Activated naive CD8-positive, alpha-beta T cell treated with anti-CD3 and anti-CD28 coated beads, Interleukin-2, amount 10 ng/mL, durations not matched to agents 7 days and 5 days (primary cell): Measurements from ENCODE around the gene IL2. TPM values are rescaled to one million over a fixed set of nuclear protein-coding genes. Genes with fewer than 3 reads are reported as not detected.
A peak's percentile ranks its signal among the peaks of the same experiment; 100 is the strongest.

ENCODE experiments used
- ATAC-seq: fragments of 150-1000 bp; cut with Tn5 transposase; one replicate; pipeline ENCODE4 v1.10.0; 2021; ENCODE audit warnings: low read depth, moderate library complexity
- POLR2A ChIA-PET: fragments of 350-600 bp; sonication (Branson Sonifier 250); formaldehyde crosslinking; loops from one replicate; lab custom pipeline; 2021; ENCODE audit warnings: antibody characterized with exemption; lab: Charles Lee
- DNase-seq: peaks from one replicate; pipeline ENCODE4 v3.0.0; 2021
- H3K27ac Mint-ChIP-seq: one replicate; pipeline ENCODE4 v1.8.0; 2022; ENCODE audit warnings: mild to moderate bottlenecking, mixed read lengths
- H3K27me3 Mint-ChIP-seq: one replicate; pipeline ENCODE4 v1.8.0; 2022; ENCODE audit warnings: mild to moderate bottlenecking, moderate library complexity, mixed read lengths
- H3K36me3 Mint-ChIP-seq: one replicate; pipeline ENCODE4 v1.8.0; 2021; ENCODE audit warnings: mild to moderate bottlenecking, mixed read lengths
- H3K4me1 Mint-ChIP-seq: one replicate; pipeline ENCODE4 v1.8.0; 2021; ENCODE audit warnings: mixed read lengths
- H3K4me3 Mint-ChIP-seq: one replicate; pipeline ENCODE4 v1.8.0; 2022; ENCODE audit warnings: mild to moderate bottlenecking, moderate library complexity, mixed read lengths
- H3K9me3 Mint-ChIP-seq: one replicate; pipeline ENCODE4 v1.8.0; 2021; ENCODE audit warnings: mixed read lengths
- total RNA-seq, 2 experiments: library from RNA; stranded (reverse); gene quantifications; one replicate each; pipeline ENCODE4 v1.2.3, GENCODE V29; 2021

IL2 gene
- total RNA-seq, 2 experiments from 2014 or later = 1.4 to 1.7 TPM

GRCh38 chr4:122458625-122459024 is 2.1 kb upstream of the IL2 start:
- Mint-ChIP-seq H3K9me3 (peaks cover 4% of the 10 kb centered on the region), H3K4me3 (peak overlapping the region; percentile 85), H3K36me3 (peaks cover 4% of the 10 kb centered on the region), H3K27ac (peak overlapping the region; percentile 83), H3K4me1 (peaks cover 36% of the 10 kb centered on the region), H3K27me3 (no peaks in the 10 kb centered on the region)
- POLR2A ChIA-PET = interaction anchor here (0.8 to 1.2 kb wide), 2 partner anchors 120 to 307 kb away, joined by 3 to 4 read pairs; no protein-coding TSS in a partner anchor
- DNase-seq (no peak), ATAC-seq (peak; percentile 75)

- H3K4me1 Mint-ChIP-seq = peaks cover 37% of the 10 kb centered on the region
- H3K9me3 Mint-ChIP-seq = no peaks in the 10 kb centered on the region
- H3K27me3 Mint-ChIP-seq = no peaks in the 10 kb centered on the region
- H3K4me3 Mint-ChIP-seq = peak overlapping the region; percentile 28
- POLR2A ChIA-PET = no interaction called here
- H3K27ac Mint-ChIP-seq = peak overlapping the region; percentile 23
- ATAC-seq (no peak), DNase-seq (no peak)
- H3K36me3 Mint-ChIP-seq = no peaks in the 10 kb centered on the region
These were observed 3.0 kb downstream of the IL2 start for GRCh38 chr4:122453384-122453995.

- H3K36me3 Mint-ChIP-seq = no peaks in the 10 kb centered on the region
- H3K4me1 Mint-ChIP-seq = peaks cover 17% of the 10 kb centered on the region
- no peaks in the 10 kb centered on the region for H3K27me3 Mint-ChIP-seq
- no peaks in the 10 kb centered on the region for H3K9me3 Mint-ChIP-seq
- no peak overlapping the region for H3K4me3 Mint-ChIP-seq
- no peak overlapping the region for H3K27ac Mint-ChIP-seq
- POLR2A ChIA-PET = no interaction called here
- ATAC-seq = peak; percentile 14
- no peak for DNase-seq
These were observed 5.7 kb downstream of the IL2 start for GRCh38 chr4:122450847-122451246.

- ATAC-seq (no peak), DNase-seq (no peak)
- H3K27me3 Mint-ChIP-seq = peaks cover 2% of the 10 kb centered on the region
- H3K9me3 Mint-ChIP-seq = peaks cover 7% of the 10 kb centered on the region
- no peak overlapping the region for H3K27ac Mint-ChIP-seq
- no peaks in the 10 kb centered on the region for H3K36me3 Mint-ChIP-seq
- H3K4me1 Mint-ChIP-seq = peaks cover 7% of the 10 kb centered on the region
- POLR2A ChIA-PET = no interaction called here
- H3K4me3 Mint-ChIP-seq = no peak overlapping the region
These were observed 22.2 kb downstream of the IL2 start for GRCh38 chr4:122434285-122434684.

- POLR2A ChIA-PET = no interaction called here
- Mint-ChIP-seq H3K27me3 (peaks cover 2% of the 10 kb centered on the region), H3K9me3 (peaks cover 7% of the 10 kb centered on the region), H3K4me1 (peaks cover 7% of the 10 kb centered on the region), H3K36me3 (no peaks in the 10 kb centered on the region), H3K27ac (no peak overlapping the region), H3K4me3 (no peak overlapping the region)
- ATAC-seq (no peak), DNase-seq (no peak)
These were observed 25.2 kb downstream of the IL2 start for GRCh38 chr4:122431351-122431750.

GRCh38 chr4:122423246-122423645 is 33.3 kb downstream of the IL2 start:
- Mint-ChIP-seq H3K27ac (no peak overlapping the region), H3K36me3 (no peaks in the 10 kb centered on the region), H3K4me1 (no peaks in the 10 kb centered on the region), H3K27me3 (peaks cover 2% of the 10 kb centered on the region), H3K9me3 (no peaks in the 10 kb centered on the region), H3K4me3 (no peak overlapping the region)
- POLR2A ChIA-PET = no interaction called here
- no peak for DNase-seq
- no peak for ATAC-seq

GRCh38 chr4:122412547-122412946 is 44.0 kb downstream of the IL2 start:
- H3K27ac Mint-ChIP-seq = no peak overlapping the region
- no peak overlapping the region for H3K4me3 Mint-ChIP-seq
- H3K9me3 Mint-ChIP-seq = no peaks in the 10 kb centered on the region
- no peak for ATAC-seq
- H3K4me1 Mint-ChIP-seq = no peaks in the 10 kb centered on the region
- no peaks in the 10 kb centered on the region for H3K36me3 Mint-ChIP-seq
- POLR2A ChIA-PET = no interaction called here
- DNase-seq = no peak
- peaks cover 7% of the 10 kb centered on the region for H3K27me3 Mint-ChIP-seq

- no peak for ATAC-seq
- DNase-seq = no peak
- H3K4me1 Mint-ChIP-seq = no peaks in the 10 kb centered on the region
- peaks cover 31% of the 10 kb centered on the region for H3K27me3 Mint-ChIP-seq
- no peaks in the 10 kb centered on the region for H3K9me3 Mint-ChIP-seq
- no peak overlapping the region for H3K4me3 Mint-ChIP-seq
- H3K27ac Mint-ChIP-seq = no peak overlapping the region
- POLR2A ChIA-PET = no interaction called here
- H3K36me3 Mint-ChIP-seq = no peaks in the 10 kb centered on the region
These were observed 52.7 kb downstream of the IL2 start for GRCh38 chr4:122403861-122404260.

Other genes with a start within 250 kb of the IL2 start
- gene ADAD1, start 77.7 kb downstream of the IL2 start, total RNA-seq = not detected
- not detected for gene IL21, start 164.3 kb upstream of the IL2 start, total RNA-seq